Esophagus muscularis mucosa (tissue), 4 donors: ENCODE measurements around the gene AAGAB.

ENCODE experiments used
- EP300 ChIP-seq: sonication (generic); formaldehyde crosslinking; IDR thresholded peaks from one replicate; pipeline ENCODE4 v1.6.1; 2017; ENCODE audit warnings: antibody characterized with exemption
- POLR2A ChIP-seq: fragments of 450-650 bp; IDR thresholded peaks from one replicate; pipeline ENCODE4 v1.6.1; 2017; ENCODE audit warnings: antibody characterized with exemption, moderate library complexity, mild to moderate bottlenecking, low read depth
- POLR2AphosphoS5 ChIP-seq, 2 donors: sonication (generic); formaldehyde crosslinking; IDR thresholded peaks; one replicate each; pipeline ENCODE4 v1.6.1; 2017; ENCODE audit warnings: antibody characterized with exemption in 2 of 2
- TF ChIP-seq, protein P1 (sequence below), 3 experiments: fragments of 200-600 bp in 2 of 3; fragments of 450-650 bp in 1 of 3; sonication (generic) in 2 of 3; IDR thresholded peaks; one replicate each; pipeline ENCODE4 v1.5.1; 2017 to 2019; ENCODE audit warnings: antibody characterized with exemption in 3 of 3, mild to moderate bottlenecking in 2 of 3, moderate library complexity in 1 of 3

DNA sequence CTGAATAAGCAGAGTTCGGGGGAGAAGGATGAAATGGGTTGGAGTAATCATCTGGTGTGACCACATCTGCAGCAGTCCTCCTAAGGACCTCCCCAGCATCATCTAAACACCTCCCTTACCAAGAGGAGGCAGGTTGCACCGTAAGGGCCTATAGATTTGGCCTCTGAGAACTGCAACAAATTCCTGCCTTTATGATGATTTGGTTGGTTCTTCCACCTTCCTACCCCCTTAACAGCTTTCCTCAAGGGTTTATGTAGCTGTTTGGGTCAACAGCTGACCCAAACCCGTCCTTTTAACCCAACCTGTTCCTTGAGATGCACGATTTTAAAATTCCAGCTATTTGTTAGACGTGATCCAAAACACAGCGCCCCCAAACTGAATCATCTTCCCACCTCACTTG is 58.2 kb downstream of the AAGAB start:
- TF ChIP-seq, protein P1, sequence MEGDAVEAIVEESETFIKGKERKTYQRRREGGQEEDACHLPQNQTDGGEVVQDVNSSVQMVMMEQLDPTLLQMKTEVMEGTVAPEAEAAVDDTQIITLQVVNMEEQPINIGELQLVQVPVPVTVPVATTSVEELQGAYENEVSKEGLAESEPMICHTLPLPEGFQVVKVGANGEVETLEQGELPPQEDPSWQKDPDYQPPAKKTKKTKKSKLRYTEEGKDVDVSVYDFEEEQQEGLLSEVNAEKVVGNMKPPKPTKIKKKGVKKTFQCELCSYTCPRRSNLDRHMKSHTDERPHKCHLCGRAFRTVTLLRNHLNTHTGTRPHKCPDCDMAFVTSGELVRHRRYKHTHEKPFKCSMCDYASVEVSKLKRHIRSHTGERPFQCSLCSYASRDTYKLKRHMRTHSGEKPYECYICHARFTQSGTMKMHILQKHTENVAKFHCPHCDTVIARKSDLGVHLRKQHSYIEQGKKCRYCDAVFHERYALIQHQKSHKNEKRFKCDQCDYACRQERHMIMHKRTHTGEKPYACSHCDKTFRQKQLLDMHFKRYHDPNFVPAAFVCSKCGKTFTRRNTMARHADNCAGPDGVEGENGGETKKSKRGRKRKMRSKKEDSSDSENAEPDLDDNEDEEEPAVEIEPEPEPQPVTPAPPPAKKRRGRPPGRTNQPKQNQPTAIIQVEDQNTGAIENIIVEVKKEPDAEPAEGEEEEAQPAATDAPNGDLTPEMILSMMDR (IDR thresholded peaks at IDR 0.05), result no peak
- TF ChIP-seq POLR2AphosphoS5 (IDR thresholded peaks at IDR 0.05) (no peak), POLR2A (no peak), EP300 (no peak)
